AML-193 (cell line): ENCODE results near the gene GUF1.
"Not testable (repeated sequence)": the region's sequence is repeated elsewhere in the genome, so short reads cannot be mapped to it uniquely, and the experiment has no call there.

Source experiments
- DNase-seq, 2 experiments: peaks; one replicate each; lab custom pipeline; 2025; lab: John Stamatoyannopoulos, UW

Gene GUF1

GRCh38 chr4:44701037-44701436, 22.8 kb downstream of the GUF1 start:
- no peak for DNase-seq

- DNase-seq = no peak
Measured at GRCh38 chr4:44704673-44705072, 26.5 kb downstream of the GUF1 start.

DNA sequence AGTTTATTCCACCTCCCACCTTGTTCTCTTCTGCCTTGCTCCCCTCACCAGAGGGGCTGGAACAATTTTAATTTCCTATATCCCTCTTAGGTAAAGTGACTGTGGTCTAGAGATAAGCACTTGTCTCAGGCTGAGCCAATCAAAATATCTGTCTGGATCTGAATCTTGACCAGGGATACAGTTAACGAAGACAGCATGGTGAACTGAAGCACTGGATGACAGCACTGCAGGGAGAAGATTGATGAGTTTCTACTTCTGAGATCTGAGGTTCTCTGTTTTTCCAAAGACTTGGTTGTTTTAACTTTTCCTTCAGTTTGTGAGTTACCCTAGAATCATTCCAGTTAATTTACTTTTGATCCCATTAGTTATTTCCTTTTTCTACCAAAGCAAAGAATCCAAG, 34.9 kb downstream of the GUF1 start:
- DNase-seq = no peak

DNA sequence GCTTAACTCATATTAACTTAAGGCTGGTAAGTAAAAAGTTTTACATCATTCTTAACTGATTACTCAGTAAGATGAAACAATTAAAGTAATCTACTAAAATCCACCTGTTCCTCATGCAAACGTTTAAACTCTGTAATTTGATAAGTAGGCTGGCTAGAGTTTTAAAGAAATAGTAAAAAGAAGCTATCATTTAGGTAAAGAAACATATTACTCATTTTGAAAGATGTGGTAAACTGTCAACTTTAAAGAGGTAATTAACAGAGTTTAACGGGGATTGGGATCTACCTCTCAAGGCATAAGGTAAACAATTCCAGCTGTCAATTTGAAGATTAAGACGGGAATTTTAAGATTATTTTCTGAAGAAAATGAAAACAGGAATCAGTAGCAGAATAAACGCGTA, 38.4 kb downstream of the GUF1 start:
- DNase-seq = no peak

DNA sequence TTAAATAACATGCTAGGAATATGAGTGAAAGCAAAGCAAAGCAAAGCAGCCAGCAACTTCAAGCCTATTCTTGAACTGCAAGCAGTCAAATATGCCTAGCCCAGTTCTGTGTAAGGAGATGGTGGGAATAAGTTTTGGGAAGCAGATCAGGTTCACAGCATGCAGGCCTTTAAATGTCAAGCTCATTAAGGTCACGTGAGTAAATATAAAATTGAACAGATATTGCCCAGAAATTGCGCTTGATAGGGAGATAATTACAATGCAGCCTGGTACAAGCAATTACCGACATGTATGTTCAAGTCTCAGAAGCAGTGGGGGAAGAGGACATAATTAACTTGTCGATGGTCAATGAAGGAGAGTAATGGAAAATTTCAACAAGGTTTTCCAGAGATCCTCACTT, 42.2 kb downstream of the GUF1 start:
- DNase-seq = no peak

GRCh38 chr4:44722001-44722400, 43.8 kb downstream of the GUF1 start:
- DNase-seq = no peak

- DNase-seq = no peak
Measured at GRCh38 chr4:44725166-44725565, 46.9 kb downstream of the GUF1 start.

DNA sequence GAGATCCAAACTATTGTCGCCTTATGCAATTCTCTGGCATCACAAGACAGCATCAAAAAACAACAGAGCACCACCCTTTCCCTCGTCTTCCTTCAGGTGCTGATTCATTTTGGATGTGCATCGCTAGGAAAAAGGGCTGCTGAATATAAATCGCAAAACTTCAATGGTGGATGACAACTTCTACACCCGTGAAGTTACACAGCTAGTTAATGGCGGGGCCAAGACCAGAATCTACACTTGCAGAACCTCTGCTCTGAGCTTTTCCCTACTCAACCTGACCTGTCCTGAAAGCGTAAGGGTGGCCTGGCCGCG, 47.5 kb downstream of the GUF1 start:
- no peak for DNase-seq

GRCh38 chr4:44726038-44726871, 48.0 kb downstream of the GUF1 start, which contains the start of gene GNPDA2:
TSS of gene GNPDA2 (minus strand) at chr4:44726556. CDS start at chr4:44722207, 4,349 bp downstream.
- DNase-seq = no peak

DNA sequence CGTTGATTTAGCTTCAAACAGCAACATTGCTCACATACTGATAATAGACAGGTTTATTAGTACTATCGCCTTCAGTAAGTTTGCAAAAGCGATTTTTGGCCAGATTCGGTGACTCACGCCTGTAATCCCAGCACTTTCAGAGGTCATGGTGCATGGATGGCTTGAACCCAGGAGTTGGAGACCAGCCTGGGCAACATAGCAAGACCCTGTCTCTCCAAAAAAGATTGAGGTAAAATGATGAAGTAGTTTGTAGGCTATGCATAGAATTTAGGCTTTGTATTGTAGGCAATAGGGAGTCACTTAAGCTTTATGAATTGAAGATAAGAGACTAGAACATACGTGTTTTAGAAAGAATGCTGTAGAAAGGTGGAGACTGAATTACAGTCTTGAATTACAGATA, 49.3 kb downstream of the GUF1 start:
- DNase-seq = no peak

DNA sequence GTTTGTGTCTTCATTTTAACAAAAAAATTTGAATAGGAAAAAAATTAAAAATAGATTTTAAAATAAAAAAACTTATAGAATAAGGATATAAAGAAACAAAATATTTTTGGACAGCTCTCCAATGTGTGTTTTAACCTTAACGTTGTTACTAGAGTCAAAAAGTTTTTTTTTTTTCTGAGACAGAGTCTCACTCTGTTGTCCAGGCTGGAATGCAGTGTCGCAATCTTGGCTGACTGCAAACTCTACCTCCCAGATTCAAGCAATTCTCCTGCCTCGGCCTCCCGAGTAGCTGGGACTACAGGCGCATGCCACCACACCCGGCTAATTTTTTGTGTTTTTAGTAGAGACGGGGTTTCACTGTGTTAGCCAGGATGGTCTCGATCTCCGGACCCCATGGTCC, 50.5 kb downstream of the GUF1 start:
- not testable (repeated sequence) for DNase-seq

DNA sequence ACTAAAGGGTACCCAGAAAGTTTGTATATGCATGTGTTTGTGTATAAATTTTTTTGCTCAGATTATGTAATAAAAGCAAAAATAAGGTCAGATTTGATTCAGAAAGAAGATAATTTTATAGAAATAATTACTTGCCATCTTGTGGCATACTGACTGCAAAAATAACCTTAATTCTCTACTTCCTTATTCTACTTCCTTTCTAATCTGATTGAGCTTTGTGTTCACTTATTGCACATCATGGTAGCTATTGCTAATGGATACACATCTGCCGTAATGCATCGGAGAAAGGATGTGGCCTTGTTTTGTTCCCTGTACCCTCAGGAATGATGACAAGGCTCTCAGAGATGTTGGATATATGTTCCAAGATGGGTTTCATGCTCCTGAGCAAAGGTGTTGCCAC, 58.7 kb downstream of the GUF1 start:
- no peak for DNase-seq

GRCh38 chr4:44738615-44739014, 60.4 kb downstream of the GUF1 start:
- peak; percentile 3 to 6 for DNase-seq

DNA sequence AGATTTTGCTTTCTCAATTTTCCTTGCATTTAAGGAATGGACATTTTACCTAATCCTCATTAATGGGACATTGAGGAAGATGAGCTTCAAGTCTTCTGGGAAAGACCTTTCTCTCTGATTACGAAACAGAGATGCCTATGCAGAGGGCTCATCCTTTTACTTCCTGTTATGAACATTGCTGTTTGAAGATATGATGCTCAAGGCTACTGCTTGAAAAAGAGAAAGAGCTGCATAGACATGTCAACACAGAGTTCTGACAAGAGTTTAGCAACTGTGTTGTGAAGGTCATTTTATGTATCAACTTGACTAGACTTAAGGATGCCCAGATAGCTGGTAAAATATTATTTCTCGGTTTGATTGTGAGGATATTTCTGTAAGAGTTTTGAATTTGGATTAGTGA, 62.0 kb downstream of the GUF1 start:
- peak in 1 of 2 experiments; percentile 3 for DNase-seq
